Esophagus muscularis mucosa (tissue), 4 donors: ENCODE data around the gene CUL3. TPM values are rescaled to one million over a fixed set of nuclear protein-coding genes. Genes with fewer than 3 reads are reported as not detected.
"Not testable (repeated sequence)": the region's sequence is repeated elsewhere in the genome, so short reads cannot be mapped to it uniquely, and the experiment has no call there.

Experiments
- DNase-seq: peaks from one replicate; pipeline ENCODE4 v3.0.0-alpha.2; 2017; ENCODE audit errors: extremely low spot score
- H3K27ac ChIP-seq, 4 donors: fragments of 200-600 bp; sonication (generic); replicated peaks in 1 of 4; 1 replicate in 3 of 4; 2 replicates in 1 of 4; pipeline ENCODE4 v1.5.1; 2016 to 2019; ENCODE audit warnings: mild to moderate bottlenecking in 1 of 4
- H3K27me3 ChIP-seq, 4 donors: fragments of 200-600 bp; sonication (generic); one replicate each; pipeline versions ENCODE4 v1.5.1 to v1.6.0; 2016 to 2019
- H3K36me3 ChIP-seq, 4 donors: fragments of 200-600 bp; sonication (generic); one replicate each; pipeline ENCODE4 v1.5.1; 2016 to 2019
- H3K4me1 ChIP-seq, 4 donors: fragments of 200-600 bp; sonication (generic); one replicate each; pipeline ENCODE4 v1.5.1; 2016 to 2019
- H3K4me3 ChIP-seq, 4 donors: fragments of 200-600 bp; sonication (generic); 1 replicate in 2 of 4; 2 replicates in 2 of 4; pipeline ENCODE4 v1.5.1; 2016 to 2019; ENCODE audit warnings: mild to moderate bottlenecking in 4 of 4, moderate library complexity in 1 of 4
- H3K9me3 ChIP-seq, 4 donors: fragments of 200-600 bp; sonication (generic); 1 replicate in 3 of 4; 2 replicates in 1 of 4; pipeline ENCODE4 v1.5.1; 2016 to 2019
- CTCF ChIP-seq, 3 experiments: fragments of 200-600 bp in 2 of 3; fragments of 450-650 bp in 1 of 3; sonication (generic) in 2 of 3; IDR thresholded peaks; one replicate each; pipeline ENCODE4 v1.5.1; 2017 to 2019; ENCODE audit warnings: antibody characterized with exemption in 3 of 3, mild to moderate bottlenecking in 2 of 3, moderate library complexity in 1 of 3
- EP300 ChIP-seq: sonication (generic); formaldehyde crosslinking; IDR thresholded peaks from one replicate; pipeline ENCODE4 v1.6.1; 2017; ENCODE audit warnings: antibody characterized with exemption
- POLR2A ChIP-seq: fragments of 450-650 bp; IDR thresholded peaks from one replicate; pipeline ENCODE4 v1.6.1; 2017; ENCODE audit warnings: antibody characterized with exemption, moderate library complexity, mild to moderate bottlenecking, low read depth
- POLR2AphosphoS5 ChIP-seq, 2 donors: sonication (generic); formaldehyde crosslinking; IDR thresholded peaks; one replicate each; pipeline ENCODE4 v1.6.1; 2017; ENCODE audit warnings: antibody characterized with exemption in 2 of 2
- WGBS: methylation state at CpG from one replicate; pipeline ENCODE4 v1.1.5; 2018; 5-methylcytosine and 5-hydroxymethylcytosine counted together
- intact Hi-C: fragments of 100-400 bp; cut with DNase I; formaldehyde crosslinking; loops from one replicate; pipeline ENCODE4 v1.15.1; 2023
- total RNA-seq, 4 donors: library from RNA; depleted of rRNA; stranded (reverse); fragments of >200 nt; gene quantifications; one replicate each; pipeline versions ENCODE4 v1.1.0 to v1.2.1, GENCODE V29; 2016

CUL3 gene
- total RNA-seq, 4 donors from 2014 or later, result 50.9 to 66.4 (median 59.7) TPM

GRCh38 chr2:224492531-224492930 is 92.6 kb downstream of the CUL3 start:
- WGBS, result 95% methylated on average over 2 of the region's 2 CpGs
- peaks cover 0 to 3% (median 0%) of the 10 kb centered on the region in 4 donors for H3K4me1 ChIP-seq
- no peak overlapping the region for H3K4me3 ChIP-seq
- no peaks in the 10 kb centered on the region for H3K27me3 ChIP-seq
- no peak for TF ChIP-seq EP300
- TF ChIP-seq POLR2A, result no peak
- TF ChIP-seq CTCF (IDR thresholded peaks at IDR 0.05), result no peak
- TF ChIP-seq POLR2AphosphoS5 (IDR thresholded peaks at IDR 0.05), result no peak
- DNase-seq, result no peak
- H3K27ac ChIP-seq, result no peak overlapping the region
- intact Hi-C loops, result no loop called here
- no peaks in the 10 kb centered on the region for H3K9me3 ChIP-seq
- H3K36me3 ChIP-seq, result peaks cover 3 to 36% (median 12%) of the 10 kb centered on the region in 4 donors

- Histone ChIP-seq H3K4me1 (peaks cover 6 to 27% (median 22%) of the 10 kb centered on the region in 4 donors), H3K36me3 (peaks cover 4 to 24% (median 14%) of the 10 kb centered on the region in 4 donors)
- H3K27ac ChIP-seq, H3K9me3 ChIP-seq, intact Hi-C loops, DNase-seq, H3K27me3 ChIP-seq, H3K4me3 ChIP-seq: not testable (repeated sequence)
- WGBS, result 98% methylated on average over 4 of the region's 4 CpGs
Measured at GRCh38 chr2:224487940-224488339, 97.2 kb downstream of the CUL3 start.

GRCh38 chr2:224485081-224486014 is 99.8 kb downstream of the CUL3 start:
- DNase-seq, H3K9me3 ChIP-seq, H3K27ac ChIP-seq, H3K27me3 ChIP-seq, intact Hi-C loops, H3K4me3 ChIP-seq: not testable (repeated sequence)
- Histone ChIP-seq H3K36me3 (peaks cover 4 to 17% (median 13%) of the 10 kb centered on the region in 4 donors), H3K4me1 (peaks cover 6 to 31% (median 28%) of the 10 kb centered on the region in 4 donors)
- 66% methylated on average over 17 of the region's 18 CpGs for WGBS

GRCh38 chr2:224479826-224480225 is 105.3 kb downstream of the CUL3 start:
- H3K4me1 ChIP-seq, result peaks cover 0 to 22% (median 17%) of the 10 kb centered on the region in 4 donors
- peaks cover 0 to 49% (median 40%) of the 10 kb centered on the region in 4 donors for H3K36me3 ChIP-seq
- H3K9me3 ChIP-seq, result no peaks in the 10 kb centered on the region
- intact Hi-C loops, result no loop called here
- 84% methylated on average over 2 of the region's 2 CpGs for WGBS
- H3K27me3 ChIP-seq, result no peaks in the 10 kb centered on the region
- TF ChIP-seq EP300 (no peak), POLR2A (no peak), CTCF (IDR thresholded peaks at IDR 0.05) (no peak), POLR2AphosphoS5 (IDR thresholded peaks at IDR 0.05) (no peak)
- DNase-seq, result no peak
- no peak overlapping the region for H3K27ac ChIP-seq
- no peak overlapping the region for H3K4me3 ChIP-seq

- TF ChIP-seq EP300 (no peak), POLR2A (no peak), POLR2AphosphoS5 (IDR thresholded peaks at IDR 0.05) (no peak), CTCF (IDR thresholded peaks at IDR 0.05) (no peak)
- H3K4me3 ChIP-seq, result no peak overlapping the region
- intact Hi-C loops, result no loop called here
- peaks cover 0 to 55% (median 41%) of the 10 kb centered on the region in 4 donors for H3K36me3 ChIP-seq
- whole genome bisulfite sequencing, result 95% methylated on average over 3 of the region's 3 CpGs
- H3K27me3 ChIP-seq, result no peaks in the 10 kb centered on the region
- H3K4me1 ChIP-seq, result no peaks in the 10 kb centered on the region
- no peak overlapping the region for H3K27ac ChIP-seq
- no peaks in the 10 kb centered on the region for H3K9me3 ChIP-seq
- no peak for DNase-seq
Measured at GRCh38 chr2:224472827-224473226, 112.3 kb downstream of the CUL3 start.
